H9 (cell line): ENCODE results near the gene TANGO6. TPM values are rescaled to one million over a fixed set of nuclear protein-coding genes. Genes with fewer than 3 reads are reported as not detected.

Experiments used
- DNase-seq: peaks from one replicate; pipeline ENCODE4 v3.0.0-alpha.2; 2017
- H2AFZ ChIP-seq: one replicate; pipeline ENCODE4 v1.6.1; 2013; ENCODE audit warnings: mild to moderate bottlenecking, low read length, control low read depth, moderate library complexity
- H2AK5ac ChIP-seq: 2 replicates; pipeline ENCODE4 v1.6.1; 2013; ENCODE audit warnings: low read length, control low read depth, mixed read lengths; ENCODE audit not compliant: insufficient read length
- H2BK120ac ChIP-seq: one replicate; pipeline ENCODE4 v1.6.1; 2013; ENCODE audit warnings: low read depth, mild to moderate bottlenecking, low read length, control low read depth, inconsistent platforms; ENCODE audit not compliant: poor library complexity, severe bottlenecking
- H2BK12ac ChIP-seq: 2 replicates; pipeline ENCODE4 v1.6.1; 2013; ENCODE audit warnings: low read length, control low read depth, mixed read lengths, low read depth; ENCODE audit not compliant: insufficient read length
- H2BK15ac ChIP-seq: 2 replicates; pipeline ENCODE4 v1.6.1; 2013; ENCODE audit warnings: low read depth, low read length, control low read depth
- H2BK20ac ChIP-seq: one replicate; pipeline ENCODE4 v1.6.1; 2013; ENCODE audit warnings: low read depth, mild to moderate bottlenecking, low read length, control low read depth, inconsistent platforms; ENCODE audit not compliant: poor library complexity, severe bottlenecking
- H2BK5ac ChIP-seq: 2 replicates; pipeline ENCODE4 v1.6.1; 2013; ENCODE audit warnings: low read length, control low read depth, mixed read lengths; ENCODE audit not compliant: insufficient read length
- H3K14ac ChIP-seq: 2 replicates; pipeline ENCODE4 v1.6.1; 2013; ENCODE audit warnings: low read length, control low read depth; ENCODE audit not compliant: insufficient read depth
- H3K18ac ChIP-seq: 2 replicates; pipeline ENCODE4 v1.6.1; 2013; ENCODE audit warnings: low read depth, mild to moderate bottlenecking, mixed read lengths, low read length, control low read depth; ENCODE audit not compliant: insufficient read length
- H3K23ac ChIP-seq: 2 replicates; pipeline ENCODE4 v1.6.1; 2013; ENCODE audit warnings: low read length, control low read depth, mixed read lengths, low read depth; ENCODE audit not compliant: insufficient read length
- H3K23me2 ChIP-seq: 2 replicates; pipeline ENCODE4 v1.6.1; 2013; ENCODE audit warnings: low read depth, mild to moderate bottlenecking, mixed read lengths, low read length, control low read depth; ENCODE audit not compliant: insufficient read length, poor library complexity, severe bottlenecking
- H3K27ac ChIP-seq: 2 replicates; pipeline ENCODE4 v1.5.1; 2013; ENCODE audit warnings: low read length, control low read depth, mixed read lengths, low read depth; ENCODE audit not compliant: insufficient read length
- H3K27me3 ChIP-seq: 2 replicates; pipeline ENCODE4 v1.6.1; 2013; ENCODE audit warnings: low read length, control low read depth, inconsistent platforms; ENCODE audit not compliant: insufficient read depth
- H3K4ac ChIP-seq: 2 replicates; pipeline ENCODE4 v1.6.1; 2013; ENCODE audit warnings: low read depth, mild to moderate bottlenecking, control low read depth, inconsistent platforms, low read length, moderate library complexity
- H3K4me1 ChIP-seq: 2 replicates; pipeline ENCODE4 v1.6.1; 2013; ENCODE audit warnings: low read length, control low read depth, inconsistent platforms; ENCODE audit not compliant: insufficient read depth
- H3K4me2 ChIP-seq: 2 replicates; pipeline ENCODE4 v1.6.1; 2013; ENCODE audit warnings: low read length, control low read depth, mixed read lengths; ENCODE audit not compliant: insufficient read length, insufficient read depth
- H3K56ac ChIP-seq: 2 replicates; pipeline ENCODE4 v1.6.1; 2013; ENCODE audit warnings: low read depth, mild to moderate bottlenecking, mixed read lengths, low read length, control low read depth; ENCODE audit not compliant: insufficient read length
- H3K79me1 ChIP-seq: 2 replicates; pipeline ENCODE4 v1.6.1; 2013; ENCODE audit warnings: low read depth, mild to moderate bottlenecking, moderate library complexity, low read length, control low read depth, inconsistent platforms; ENCODE audit not compliant: insufficient read depth, poor library complexity, severe bottlenecking
- H3K79me2 ChIP-seq: 2 replicates; pipeline ENCODE4 v1.6.1; 2013; ENCODE audit warnings: low read length, control low read depth, inconsistent platforms; ENCODE audit not compliant: insufficient read depth
- H3K9ac ChIP-seq: 2 replicates; pipeline ENCODE4 v1.6.1; 2013; ENCODE audit warnings: low read length, control low read depth, mixed read lengths; ENCODE audit not compliant: insufficient read length; ENCODE audit errors: extremely low read depth
- H3K9me3 ChIP-seq: one replicate; pipeline ENCODE4 v1.6.1; 2013; ENCODE audit warnings: low read depth, low read length, inconsistent platforms; ENCODE audit not compliant: control insufficient read depth
- H3T11ph ChIP-seq: one replicate; pipeline ENCODE4 v1.6.1; 2013; ENCODE audit warnings: mild to moderate bottlenecking, low read length, control low read depth, inconsistent platforms
- H4K20me1 ChIP-seq: one replicate; pipeline ENCODE4 v1.6.1; 2013; ENCODE audit not compliant: control insufficient read depth, insufficient read length, insufficient read depth
- H4K5ac ChIP-seq: 2 replicates; pipeline ENCODE4 v1.6.1; 2013; ENCODE audit warnings: low read depth, mild to moderate bottlenecking, mixed read lengths, low read length, control low read depth; ENCODE audit not compliant: insufficient read length
- H4K8ac ChIP-seq: replicated peaks from 2 replicates; pipeline ENCODE4 v1.6.1; 2013; ENCODE audit warnings: low read length, control low read depth, mixed read lengths, low read depth; ENCODE audit not compliant: insufficient read length
- H4K91ac ChIP-seq: 2 replicates; pipeline ENCODE4 v1.6.1; 2013; ENCODE audit warnings: low read depth, mild to moderate bottlenecking, moderate library complexity, mixed read lengths, low read length, control low read depth; ENCODE audit not compliant: insufficient read length
- H3K27ac Mint-ChIP-seq, 3 experiments: 2 replicates in 2 of 3; 3 replicates in 1 of 3; pipeline ENCODE4 v1.8.0; 2020 to 2021; ENCODE audit warnings: mixed read lengths in 3 of 3, mild to moderate bottlenecking in 1 of 3, moderate library complexity in 1 of 3
- H3K27me3 Mint-ChIP-seq: 2 replicates; pipeline ENCODE4 v1.8.0; 2021; ENCODE audit warnings: low read depth, mild to moderate bottlenecking, moderate library complexity, mixed read lengths
- H3K36me3 Mint-ChIP-seq, 3 experiments: 2 replicates in 2 of 3; 3 replicates in 1 of 3; pipeline ENCODE4 v1.8.0; 2020 to 2021; ENCODE audit warnings: low read depth in 3 of 3, mixed read lengths in 3 of 3; ENCODE audit not compliant: insufficient read depth in 1 of 3
- H3K4me1 Mint-ChIP-seq, 2 experiments: 2 replicates each; pipeline ENCODE4 v1.8.0; 2020; ENCODE audit warnings: mixed read lengths in 2 of 2
- H3K4me3 Mint-ChIP-seq, 2 experiments: 2 replicates in 1 of 2; 3 replicates in 1 of 2; pipeline ENCODE4 v1.8.0; 2020 to 2021; ENCODE audit warnings: mild to moderate bottlenecking in 2 of 2, mixed read lengths in 2 of 2, moderate library complexity in 1 of 2
- H3K9me3 Mint-ChIP-seq, 2 experiments: 2 replicates in 1 of 2; 3 replicates in 1 of 2; pipeline ENCODE4 v1.8.0; 2020; ENCODE audit warnings: mild to moderate bottlenecking in 2 of 2, mixed read lengths in 2 of 2, moderate library complexity in 1 of 2
- CTCF ChIP-seq: fragments of 200-600 bp; sonication (generic); conservative IDR thresholded peaks from 3 replicates; pipeline ENCODE4 v1.8.0; 2021; ENCODE audit warnings: antibody characterized with exemption, mild to moderate bottlenecking
- WGBS: extraction: QIAGEN DNeasy Blood & Tissue Kit; methylation state at CpG from one replicate; pipeline ENCODE4 v1.1.7; 2013; ENCODE audit warnings: missing lambda C conversion rate, low lambda C conversion rate, mixed read lengths; ENCODE audit not compliant: insufficient read length; ENCODE audit errors: extremely low coverage; 5-methylcytosine and 5-hydroxymethylcytosine counted together
- total RNA-seq: library from RNA; stranded (reverse); gene quantifications from 2 replicates; pipeline ENCODE4 v1.2.1, GENCODE V29; 2021

Gene TANGO6
- total RNA-seq, 1 experiment from 2014 or later, result 12.0 TPM

- no peak overlapping the region for H4K8ac ChIP-seq
- no peaks in the 10 kb centered on the region for H3K27me3 ChIP-seq
- no peak overlapping the region for H2BK20ac ChIP-seq
- H3K23me2 ChIP-seq, result no peaks in the 10 kb centered on the region
- H4K20me1 ChIP-seq, result no peaks in the 10 kb centered on the region
- no peak overlapping the region for H3K14ac ChIP-seq
- H3K27ac ChIP-seq, result no peak overlapping the region
- peaks cover 33 to 34% of the 10 kb centered on the region in 2 experiments for H3K4me1 Mint-ChIP-seq
- H3K79me1 ChIP-seq, result no peaks in the 10 kb centered on the region
- no peak overlapping the region for H2BK5ac ChIP-seq
- H3K27ac Mint-ChIP-seq, result no peak overlapping the region; a peak in 1 of 7 replicates
- no peak overlapping the region for H3T11ph ChIP-seq
- no peak overlapping the region for H4K5ac ChIP-seq
- no peak overlapping the region for H2AK5ac ChIP-seq
- H3K9me3 Mint-ChIP-seq, result no peaks in the 10 kb centered on the region
- no peak overlapping the region for H3K56ac ChIP-seq
- H3K4me3 Mint-ChIP-seq, result no peak overlapping the region
- H3K4ac ChIP-seq, result no peak overlapping the region
- H2BK120ac ChIP-seq, result no peak overlapping the region
- H3K4me1 ChIP-seq, result peaks cover 12% of the 10 kb centered on the region; the same call in 1 of the 2 replicates
- H3K9me3 ChIP-seq, result no peaks in the 10 kb centered on the region
- no peak overlapping the region for H2BK12ac ChIP-seq
- no CpG with 5 or more reads among the region's 2 CpGs for WGBS
- no peaks in the 10 kb centered on the region; the same call in 1 of the 2 replicates for H3K27me3 Mint-ChIP-seq
- H3K79me2 ChIP-seq, result no peaks in the 10 kb centered on the region
- H3K4me2 ChIP-seq, result no peak overlapping the region
- DNase-seq, result no peak
- no peak overlapping the region for H3K9ac ChIP-seq
- H3K18ac ChIP-seq, result no peak overlapping the region
- H3K23ac ChIP-seq, result no peak overlapping the region
- peaks cover 0 to 5% (median 4%) of the 10 kb centered on the region in 3 experiments; a peak in 4 of 7 replicates for H3K36me3 Mint-ChIP-seq
- no peak overlapping the region for H4K91ac ChIP-seq
- H2BK15ac ChIP-seq, result no peak overlapping the region
- H2AFZ ChIP-seq, result no peak overlapping the region
- TF ChIP-seq CTCF, result no peak
These were observed 241.0 kb downstream of the TANGO6 start for GRCh38 chr16:69084289-69084688.
